MM.1S (cell line): ENCODE data around the gene RTL9.

Experiments used
- EZH2 ChIP-seq: fragments of 300-600 bp; sonication (generic); optimal IDR thresholded peaks from 2 replicates; pipeline ENCODE3; 2017; ENCODE audit warnings: low read depth, mild to moderate bottlenecking, antibody characterized with exemption, low read length, mixed read lengths
- EZH2phosphoT487 ChIP-seq: fragments of 300-600 bp; sonication (generic); IDR thresholded peaks from 2 replicates; pipeline ENCODE4 v1.6.1; 2018; ENCODE audit warnings: antibody characterized with exemption, low read length
- TF ChIP-seq, protein P1 (sequence below): fragments of 300-600 bp; sonication (generic); IDR thresholded peaks from 2 replicates; pipeline ENCODE4 v1.5.1; 2016; ENCODE audit warnings: antibody characterized with exemption, low read length, mixed read lengths

DNA sequence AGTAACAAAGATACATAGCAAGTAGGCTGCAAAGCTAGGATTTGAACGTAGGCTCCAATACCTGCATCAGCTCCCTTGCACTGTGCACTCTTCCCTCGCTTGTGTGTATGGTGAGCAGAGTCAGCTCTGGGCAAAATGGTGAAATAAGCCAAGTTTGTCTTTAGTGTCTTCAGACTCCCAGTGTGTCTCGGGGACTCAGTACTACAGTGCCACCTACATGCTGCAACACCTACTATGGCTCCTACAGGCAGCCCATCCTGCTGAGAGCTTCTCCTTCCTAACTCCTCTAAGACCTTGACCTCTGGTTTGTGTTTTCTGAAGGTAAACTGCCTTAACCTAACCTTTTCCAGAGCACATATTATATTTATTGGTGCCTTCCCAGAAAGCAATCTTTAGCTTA, 42.5 kb downstream of the RTL9 start:
- TF ChIP-seq EZH2 (no peak), EZH2phosphoT487 (no peak)
- TF ChIP-seq, protein P1, sequence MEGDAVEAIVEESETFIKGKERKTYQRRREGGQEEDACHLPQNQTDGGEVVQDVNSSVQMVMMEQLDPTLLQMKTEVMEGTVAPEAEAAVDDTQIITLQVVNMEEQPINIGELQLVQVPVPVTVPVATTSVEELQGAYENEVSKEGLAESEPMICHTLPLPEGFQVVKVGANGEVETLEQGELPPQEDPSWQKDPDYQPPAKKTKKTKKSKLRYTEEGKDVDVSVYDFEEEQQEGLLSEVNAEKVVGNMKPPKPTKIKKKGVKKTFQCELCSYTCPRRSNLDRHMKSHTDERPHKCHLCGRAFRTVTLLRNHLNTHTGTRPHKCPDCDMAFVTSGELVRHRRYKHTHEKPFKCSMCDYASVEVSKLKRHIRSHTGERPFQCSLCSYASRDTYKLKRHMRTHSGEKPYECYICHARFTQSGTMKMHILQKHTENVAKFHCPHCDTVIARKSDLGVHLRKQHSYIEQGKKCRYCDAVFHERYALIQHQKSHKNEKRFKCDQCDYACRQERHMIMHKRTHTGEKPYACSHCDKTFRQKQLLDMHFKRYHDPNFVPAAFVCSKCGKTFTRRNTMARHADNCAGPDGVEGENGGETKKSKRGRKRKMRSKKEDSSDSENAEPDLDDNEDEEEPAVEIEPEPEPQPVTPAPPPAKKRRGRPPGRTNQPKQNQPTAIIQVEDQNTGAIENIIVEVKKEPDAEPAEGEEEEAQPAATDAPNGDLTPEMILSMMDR: peak; percentile 39
